ENCODE data around the gene ADAMTSL2.

Gene ADAMTSL2

GRCh38 chr9:133494636-133495326 lies 39.7 kb upstream of the ADAMTSL2 start:
- Mint-ChIP-seq H3K36me3 (no peaks in the 10 kb centered on the region), H3K27ac (no peak overlapping the region), H3K4me1 (no peaks in the 10 kb centered on the region), H3K9me3 (no peaks in the 10 kb centered on the region), H3K27me3 (peaks cover 15 to 22% of the 10 kb centered on the region in 2 donors), H3K4me3 (no peak overlapping the region)
- no peak for DNase-seq
- no peak for ATAC-seq (replicated peaks)

DNA sequence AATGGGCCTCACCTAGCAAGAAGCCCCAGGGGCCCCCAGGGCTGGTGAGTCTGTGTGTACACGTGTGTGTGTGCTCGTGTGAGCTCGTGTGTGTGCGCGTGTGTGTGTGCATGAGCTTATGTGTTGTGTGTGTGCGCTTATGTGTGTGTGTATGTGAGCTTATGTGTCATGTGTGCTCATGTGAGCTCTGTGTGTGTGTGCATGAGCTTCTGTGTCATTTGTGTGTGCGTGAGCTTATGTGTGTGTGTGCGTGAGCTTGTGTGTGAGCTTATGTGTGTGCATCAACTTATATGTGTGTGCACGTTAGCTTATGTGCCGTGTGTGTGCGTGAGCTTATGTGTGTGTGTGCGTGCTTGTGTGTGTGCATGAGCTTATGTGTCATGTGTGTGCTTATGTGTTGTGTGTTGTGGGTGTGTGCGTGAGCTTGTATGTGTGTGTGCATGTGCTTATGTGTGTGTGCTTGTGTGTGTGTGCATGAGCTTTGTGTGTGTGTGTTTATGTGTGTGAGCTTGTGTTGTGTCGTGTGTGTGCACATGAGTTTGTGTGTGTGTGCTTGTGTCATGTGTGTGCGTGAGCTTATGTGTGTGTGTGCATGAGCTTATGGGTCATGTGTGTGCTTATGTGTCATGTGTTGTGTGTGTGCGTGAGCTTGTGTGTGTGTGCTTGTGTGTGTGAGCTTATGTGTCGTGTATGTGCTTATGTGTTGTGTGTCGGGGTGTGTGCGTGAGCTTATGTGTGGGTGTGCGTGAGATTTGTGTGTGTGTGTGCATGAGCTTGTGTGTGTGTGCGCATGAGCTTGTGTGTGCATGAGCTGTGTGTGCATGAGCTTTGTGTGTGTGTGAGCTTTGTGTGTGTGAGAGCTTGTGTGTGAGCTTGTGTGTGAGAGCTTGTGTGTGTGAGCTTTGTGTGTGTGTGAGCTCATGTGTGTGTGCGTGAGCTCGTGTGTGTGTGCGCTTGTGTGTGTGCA lies 38.9 kb upstream of the ADAMTSL2 start:
- Mint-ChIP-seq H3K27me3 (peaks cover 16 to 21% of the 10 kb centered on the region in 2 donors), H3K4me1 (no peaks in the 10 kb centered on the region), H3K36me3 (no peaks in the 10 kb centered on the region), H3K9me3 (no peaks in the 10 kb centered on the region), H3K4me3 (no peak overlapping the region), H3K27ac (no peak overlapping the region)
- DNase-seq (no peak), ATAC-seq (replicated peaks) (no peak)

GRCh38 chr9:133496861-133497842 lies 37.4 kb upstream of the ADAMTSL2 start:
- Mint-ChIP-seq H3K27ac (no peak overlapping the region), H3K9me3 (peaks cover 9 to 11% of the 10 kb centered on the region in 2 donors)
- DNase-seq = no peak

DNA sequence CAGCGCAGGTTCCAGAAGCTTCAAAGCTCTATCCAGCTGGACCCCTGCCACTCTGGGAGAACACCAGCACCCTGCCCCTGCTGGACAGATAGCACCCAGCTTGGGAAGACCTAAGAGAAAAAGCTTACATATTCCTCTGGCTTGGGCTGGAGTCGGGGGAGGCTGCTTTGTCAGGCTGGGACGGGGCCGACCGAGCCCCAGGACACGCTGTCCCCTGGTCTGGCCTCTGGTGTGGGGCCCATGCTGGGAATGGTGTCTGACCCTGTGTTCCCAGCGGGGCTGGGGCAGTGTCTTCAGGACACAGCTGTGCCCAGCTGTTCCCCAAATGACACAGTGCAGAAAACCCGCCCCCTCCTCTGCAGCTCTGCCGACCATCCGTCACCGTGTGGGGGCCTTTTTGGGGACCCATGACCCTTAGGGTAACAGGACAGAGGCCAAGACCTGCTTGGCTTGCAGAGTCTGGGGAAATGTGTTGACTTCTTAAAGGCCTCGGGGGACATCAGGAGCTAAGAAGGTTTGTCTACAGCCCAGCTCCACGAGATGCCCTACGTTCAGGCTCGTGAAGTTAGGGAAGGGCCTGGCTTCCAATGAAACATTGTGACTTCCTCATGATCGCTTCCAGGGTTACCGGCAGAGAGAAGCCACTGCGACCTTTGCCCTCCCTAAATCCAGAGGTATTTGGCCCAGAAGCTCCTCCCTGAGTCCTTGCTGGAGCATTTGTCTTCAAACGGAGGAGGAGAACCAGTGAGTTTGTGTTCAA lies 35.2 kb upstream of the ADAMTSL2 start:
- peaks cover 15 to 20% of the 10 kb centered on the region in 2 donors for H3K9me3 Mint-ChIP-seq
- no peak for DNase-seq
- ATAC-seq (replicated peaks) = no peak
- H3K4me3 Mint-ChIP-seq = no peak overlapping the region
- H3K4me1 Mint-ChIP-seq = no peaks in the 10 kb centered on the region
- H3K36me3 Mint-ChIP-seq = peaks cover 6 to 12% of the 10 kb centered on the region in 2 donors
- H3K27me3 Mint-ChIP-seq = peaks cover 38 to 45% of the 10 kb centered on the region in 2 donors
- no peak overlapping the region for H3K27ac Mint-ChIP-seq

More at GRCh38 chr9:133496861-133497842, 37.4 kb upstream of the ADAMTSL2 start:
- Mint-ChIP-seq H3K4me1 (no peaks in the 10 kb centered on the region), H3K36me3 (peaks cover under 1 to 6% of the 10 kb centered on the region in 2 donors), H3K27me3 (peaks cover 22 to 30% of the 10 kb centered on the region in 2 donors), H3K4me3 (no peak overlapping the region)
- ATAC-seq (replicated peaks) = no peak

DNA sequence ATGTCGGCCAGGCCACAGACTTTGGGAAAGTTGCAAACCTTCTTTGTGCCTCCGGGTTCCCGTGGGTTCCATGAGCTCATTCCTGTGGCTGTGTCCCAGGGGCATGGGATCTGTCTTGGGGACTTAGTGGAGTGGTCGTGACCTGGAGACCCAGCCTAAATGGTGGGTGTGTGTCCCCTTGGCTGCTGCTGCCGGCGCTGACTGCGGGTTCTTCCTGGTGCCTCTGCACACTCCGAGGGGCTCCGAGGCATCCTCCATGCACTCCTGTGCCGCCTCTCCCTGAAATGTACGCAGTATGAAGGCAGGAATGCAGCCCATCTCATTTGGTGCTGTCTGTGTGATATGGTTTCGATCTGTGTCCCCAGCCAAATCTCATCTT lies 34.6 kb upstream of the ADAMTSL2 start:
- Mint-ChIP-seq H3K36me3 (peaks cover 6 to 12% of the 10 kb centered on the region in 2 donors), H3K9me3 (peaks cover 15 to 20% of the 10 kb centered on the region in 2 donors), H3K27ac (no peak overlapping the region), H3K4me1 (no peaks in the 10 kb centered on the region), H3K27me3 (peaks cover 40 to 47% of the 10 kb centered on the region in 2 donors), H3K4me3 (no peak overlapping the region)
- no peak for DNase-seq
- ATAC-seq (replicated peaks) = no peak

DNA sequence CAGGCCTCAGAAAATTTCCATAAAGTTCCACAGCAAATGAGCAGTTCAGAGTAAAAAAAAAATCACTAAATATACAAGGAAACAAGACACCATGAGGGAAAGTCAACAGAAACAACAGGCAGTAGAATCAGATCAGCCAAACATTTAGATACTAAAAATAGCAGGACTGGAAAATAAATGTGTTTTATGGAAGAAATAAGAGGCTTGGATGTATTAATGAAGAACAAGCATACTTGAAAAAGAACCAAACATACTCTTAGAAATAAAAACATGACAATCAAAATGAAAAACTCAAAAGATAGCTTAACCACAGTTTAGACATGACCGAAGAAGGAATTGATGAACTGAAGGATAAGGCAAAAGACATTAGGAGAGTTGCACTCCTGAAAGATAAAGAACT lies 32.4 kb upstream of the ADAMTSL2 start:
- H3K36me3 Mint-ChIP-seq = peaks cover 6 to 12% of the 10 kb centered on the region in 2 donors
- H3K27ac Mint-ChIP-seq = no peak overlapping the region
- peaks cover 15 to 20% of the 10 kb centered on the region in 2 donors for H3K9me3 Mint-ChIP-seq
- H3K27me3 Mint-ChIP-seq = peaks cover 46 to 56% of the 10 kb centered on the region in 2 donors
- H3K4me3 Mint-ChIP-seq = no peak overlapping the region
- H3K4me1 Mint-ChIP-seq = no peaks in the 10 kb centered on the region
- ATAC-seq (replicated peaks) = no peak
- no peak for DNase-seq

DNA sequence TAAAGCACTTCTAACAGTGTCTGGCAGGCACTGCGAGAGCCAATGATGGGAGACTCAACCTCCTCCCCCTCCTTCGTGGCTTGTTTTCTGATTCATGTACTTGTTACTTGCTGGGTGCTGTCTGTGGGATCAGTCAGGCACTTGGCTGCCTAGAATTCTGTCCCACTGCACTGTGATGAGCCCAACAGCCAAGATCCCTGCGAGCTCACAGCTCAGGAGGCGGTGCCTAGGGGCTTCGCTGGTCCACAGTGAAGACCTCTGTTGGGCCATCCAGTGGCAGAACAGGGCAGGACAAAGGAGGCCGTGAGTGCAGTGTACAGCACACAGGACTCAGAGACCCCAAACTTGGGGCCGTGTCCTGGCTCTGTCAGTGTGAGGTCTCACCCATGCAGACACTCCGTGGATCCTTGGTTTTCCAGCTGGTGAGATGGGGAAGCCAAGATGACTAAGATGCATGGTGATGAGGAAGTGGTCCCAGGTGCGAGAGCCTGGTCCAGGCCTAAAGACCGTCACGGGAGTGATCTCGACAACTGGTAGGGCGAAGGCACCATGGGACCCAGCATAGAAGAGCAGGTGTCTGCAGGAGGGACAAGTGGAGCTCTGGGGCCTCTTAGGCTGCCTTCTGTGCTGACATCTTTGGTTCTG lies 29.2 kb upstream of the ADAMTSL2 start:
- DNase-seq (no peak), ATAC-seq (replicated peaks) (no peak)
- peaks cover 43 to 57% of the 10 kb centered on the region in 2 donors for H3K27me3 Mint-ChIP-seq
- no peak overlapping the region for H3K27ac Mint-ChIP-seq
- H3K9me3 Mint-ChIP-seq = peaks cover 15 to 20% of the 10 kb centered on the region in 2 donors
- peaks cover 6 to 12% of the 10 kb centered on the region in 2 donors for H3K36me3 Mint-ChIP-seq
- peaks cover 0 to 9% of the 10 kb centered on the region in 2 donors for H3K4me1 Mint-ChIP-seq
- H3K4me3 Mint-ChIP-seq = no peak overlapping the region

DNA sequence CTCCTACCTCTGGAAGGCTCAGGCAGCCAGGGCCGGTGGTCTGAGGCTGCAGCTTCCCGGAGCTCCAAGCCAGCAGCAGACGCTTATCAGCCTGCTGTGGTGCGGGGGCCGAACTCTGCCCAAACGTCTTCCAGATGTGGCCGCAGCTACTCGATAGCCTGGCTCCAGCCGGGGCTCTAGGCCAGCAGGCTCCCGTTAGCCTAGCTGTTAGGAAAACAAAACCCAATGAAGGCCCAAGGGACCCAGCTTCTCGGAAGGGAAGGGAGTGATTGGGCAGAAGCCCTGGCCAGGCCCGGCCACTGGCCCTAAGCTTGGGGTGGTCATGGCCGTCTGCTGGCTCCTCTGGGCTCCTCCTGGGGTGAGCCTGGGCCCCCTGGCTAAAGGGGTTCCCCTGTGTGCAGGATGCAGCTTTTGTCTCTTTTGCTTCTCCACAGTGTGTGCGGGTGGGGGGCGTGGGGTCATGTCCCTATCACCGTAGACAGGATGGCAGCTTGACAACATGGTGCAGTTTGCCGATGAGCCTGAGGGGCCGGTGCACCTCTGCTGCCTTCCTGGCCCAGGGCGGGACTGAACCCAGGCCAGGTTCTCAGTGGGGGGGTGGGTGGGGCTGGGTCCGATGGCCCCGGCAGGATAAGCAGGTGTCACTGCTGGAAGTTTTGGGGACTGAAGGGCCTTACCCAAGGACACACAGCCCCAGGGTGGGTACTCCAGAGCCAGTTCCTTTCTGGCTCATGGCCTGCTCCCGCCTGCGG lies 28.4 kb upstream of the ADAMTSL2 start:
- ATAC-seq (replicated peaks) (no peak), DNase-seq (no peak)
- Mint-ChIP-seq H3K4me1 (peaks cover 0 to 9% of the 10 kb centered on the region in 2 donors), H3K27me3 (peaks cover 35 to 49% of the 10 kb centered on the region in 2 donors), H3K36me3 (peaks cover 6 to 11% of the 10 kb centered on the region in 2 donors), H3K27ac (no peak overlapping the region), H3K9me3 (peaks cover 15 to 19% of the 10 kb centered on the region in 2 donors), H3K4me3 (no peak overlapping the region)

GRCh38 chr9:133506653-133507038 lies 27.9 kb upstream of the ADAMTSL2 start:
- no peak overlapping the region for H3K4me3 Mint-ChIP-seq
- H3K27ac Mint-ChIP-seq = no peak overlapping the region
- peaks cover 34 to 44% of the 10 kb centered on the region in 2 donors for H3K27me3 Mint-ChIP-seq
- H3K36me3 Mint-ChIP-seq = peaks cover 6 to 7% of the 10 kb centered on the region in 2 donors
- H3K9me3 Mint-ChIP-seq = peaks cover 10 to 14% of the 10 kb centered on the region in 2 donors
- no peak for ATAC-seq (replicated peaks)
- peaks cover 0 to 9% of the 10 kb centered on the region in 2 donors for H3K4me1 Mint-ChIP-seq
- DNase-seq = no peak

DNA sequence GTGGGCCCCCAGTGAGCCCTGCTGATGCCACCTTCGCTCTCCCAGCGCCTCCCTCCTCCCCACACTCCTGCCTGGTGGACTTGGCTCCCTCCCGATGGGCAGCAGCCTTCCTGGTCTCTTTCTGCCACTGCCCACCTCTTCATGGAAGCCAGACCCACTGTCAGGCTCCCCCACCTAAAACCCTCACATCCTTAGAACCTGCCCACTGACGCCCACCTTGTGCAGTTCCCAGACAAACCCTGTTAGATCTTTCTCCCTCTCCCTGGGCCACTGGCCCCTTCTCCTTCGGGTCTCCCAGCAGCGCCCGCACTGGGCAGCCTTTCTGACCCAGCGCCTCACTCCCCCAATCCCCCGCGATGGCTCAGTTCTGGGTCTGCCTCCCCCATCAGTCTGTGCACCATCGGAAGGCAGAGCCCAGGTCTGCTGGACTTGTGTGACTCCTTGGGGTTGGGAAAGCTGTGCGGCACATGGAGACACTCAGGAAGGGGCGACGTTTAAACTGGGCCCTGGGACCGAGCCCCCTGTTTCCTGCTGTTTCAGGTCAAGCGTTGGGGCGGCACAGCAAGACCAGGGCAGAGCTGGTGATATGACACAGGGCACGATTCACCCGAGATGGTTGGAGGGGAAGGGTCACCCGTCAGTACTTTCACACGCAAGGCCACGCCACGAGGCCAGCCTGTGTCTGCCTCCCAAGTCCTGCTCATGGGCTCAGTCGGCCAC lies 27.1 kb upstream of the ADAMTSL2 start:
- DNase-seq (no peak), ATAC-seq (replicated peaks) (no peak)
- Mint-ChIP-seq H3K4me1 (peaks cover 0 to 9% of the 10 kb centered on the region in 2 donors), H3K9me3 (peaks cover 3 to 7% of the 10 kb centered on the region in 2 donors), H3K27ac (no peak overlapping the region), H3K27me3 (peaks cover 31 to 40% of the 10 kb centered on the region in 2 donors), H3K4me3 (no peak overlapping the region), H3K36me3 (peaks cover 3% of the 10 kb centered on the region in 2 donors)

DNA sequence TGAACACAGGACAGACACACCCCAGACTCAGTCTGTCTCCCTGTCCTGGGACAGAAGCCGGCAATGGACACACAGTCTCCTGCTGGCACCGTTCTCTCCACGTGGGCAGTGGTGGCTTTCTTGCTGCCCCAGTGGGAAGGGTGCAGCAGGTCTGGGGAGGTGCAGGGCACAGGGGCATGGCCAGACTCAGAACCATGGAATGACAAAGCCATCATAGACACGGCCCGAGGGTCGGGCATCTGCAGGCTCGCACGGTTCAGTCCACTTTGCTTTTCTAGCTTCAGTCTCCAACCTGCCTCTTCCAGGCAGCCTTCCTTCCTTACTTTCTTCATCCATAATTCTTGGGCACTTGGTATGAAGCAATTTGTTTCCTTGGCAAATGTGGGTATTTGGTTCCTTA lies 26.5 kb upstream of the ADAMTSL2 start:
- Mint-ChIP-seq H3K36me3 (peaks cover 0 to under 1% of the 10 kb centered on the region in 2 donors), H3K9me3 (peaks cover 0 to 3% of the 10 kb centered on the region in 2 donors), H3K4me1 (peaks cover 0 to 9% of the 10 kb centered on the region in 2 donors), H3K4me3 (no peak overlapping the region), H3K27ac (no peak overlapping the region), H3K27me3 (peaks cover 28 to 36% of the 10 kb centered on the region in 2 donors)
- ATAC-seq (replicated peaks) (no peak), DNase-seq (no peak)
